COR-L47 (cell line): Measurements from ENCODE around the gene PLSCR3.
A peak's percentile ranks its signal among the peaks of the same experiment; 100 is the strongest.

Source experiments
- DNase-seq: peaks from one replicate; lab custom pipeline; 2025; lab: John Stamatoyannopoulos, UW

The PLSCR3 gene

GRCh38 chr17:7394452-7395191 is at the start of gene PLSCR3:
Gene PLSCR3, minus strand, starts transcription at chr17:7394525. Its CDS starts 415 bp downstream, at chr17:7394110.
- peak; percentile 42 for DNase-seq

- DNase-seq, result no peak
Measured at GRCh38 chr17:7443499-7444485, 49.5 kb upstream of the PLSCR3 start.

GRCh38 chr17:7442142-7442541 is 47.8 kb upstream of the PLSCR3 start:
- DNase-seq, result no peak

- no peak for DNase-seq
Measured at GRCh38 chr17:7441266-7441665, 46.9 kb upstream of the PLSCR3 start.

- no peak for DNase-seq
Measured at GRCh38 chr17:7440834-7441195, 46.5 kb upstream of the PLSCR3 start.

GRCh38 chr17:7440113-7440833 is 45.9 kb upstream of the PLSCR3 start:
- peak; percentile 21 for DNase-seq

- no peak for DNase-seq
Measured at GRCh38 chr17:7439462-7440112, 45.3 kb upstream of the PLSCR3 start, which contains the start of gene FGF11. Gene FGF11, plus strand, starts transcription at chr17:7439512. Its CDS starts 109 bp downstream, at chr17:7439621.

GRCh38 chr17:7438656-7439460 is 44.5 kb upstream of the PLSCR3 start:
- no peak for DNase-seq

- no peak for DNase-seq
Measured at GRCh38 chr17:7437950-7438614, 43.8 kb upstream of the PLSCR3 start.

- DNase-seq, result no peak
Measured at GRCh38 chr17:7437369-7437863, 43.1 kb upstream of the PLSCR3 start.

- DNase-seq, result peak; percentile 68
Measured at GRCh38 chr17:7436556-7437368, 42.4 kb upstream of the PLSCR3 start.

- DNase-seq, result no peak
Measured at GRCh38 chr17:7435676-7436555, 41.6 kb upstream of the PLSCR3 start.

GRCh38 chr17:7432296-7432695 is 38.0 kb upstream of the PLSCR3 start:
- DNase-seq, result no peak

- DNase-seq, result no peak
Measured at GRCh38 chr17:7431231-7431630, 36.9 kb upstream of the PLSCR3 start.

- no peak for DNase-seq
Measured at GRCh38 chr17:7429722-7430121, 35.4 kb upstream of the PLSCR3 start.

GRCh38 chr17:7428557-7428956 is 34.2 kb upstream of the PLSCR3 start, which contains the start of gene SPEM3:
Gene SPEM3, plus strand, starts transcription at chr17:7428857. Its CDS starts 46 bp downstream, at chr17:7428903.
- DNase-seq, result no peak

- DNase-seq, result no peak
Measured at GRCh38 chr17:7427549-7427948, 33.2 kb upstream of the PLSCR3 start.

GRCh38 chr17:7426896-7427489 is 32.7 kb upstream of the PLSCR3 start:
- DNase-seq, result no peak
